ENCODE results near the gene NADK2.
"Not testable (repeated sequence)": the region's sequence is repeated elsewhere in the genome, so short reads cannot be mapped to it uniquely, and the experiment has no call there.

- not testable (repeated sequence) for TF ChIP-seq CTCF, POLR2A (IDR thresholded peaks at IDR 0.05)
These were observed 42.0 kb upstream of the NADK2 start for GRCh38 chr5:36283775-36284174.
